Kidney epithelial cell (primary cell): ENCODE results near the gene CEP120. TPM values are rescaled to one million over a fixed set of nuclear protein-coding genes. Genes with fewer than 3 reads are reported as not detected.
"Not testable (repeated sequence)": the region's sequence is repeated elsewhere in the genome, so short reads cannot be mapped to it uniquely, and the experiment has no call there.

Experiments
- DNase-seq: peaks from one replicate; pipeline ENCODE4 v3.0.0-alpha.2; 2010; ENCODE audit warnings: low read depth
- H3K27me3 ChIP-seq: 2 replicates; pipeline ENCODE4 v1.6.0; 2011; ENCODE audit warnings: low read length; ENCODE audit not compliant: control insufficient read depth, insufficient read depth
- H3K36me3 ChIP-seq: 2 replicates; pipeline ENCODE4 v1.5.1; 2011; ENCODE audit warnings: low read length; ENCODE audit not compliant: control insufficient read depth, insufficient read depth
- H3K4me3 ChIP-seq: 2 replicates; pipeline ENCODE4 v1.5.1; 2011; ENCODE audit warnings: low read depth, mild to moderate bottlenecking, control low read depth, low read length
- total RNA-seq: library from RNA; depleted of rRNA; stranded (reverse); fragments of >200 nt; gene quantifications from 2 replicates; pipeline ENCODE4 v1.2.3, GENCODE V29; 2015
- TF ChIP-seq, protein P1 (sequence below): IDR thresholded peaks from 2 replicates; pipeline ENCODE4 v1.5.1; 2011; ENCODE audit warnings: mild to moderate bottlenecking, moderate library complexity, low read length, control low read depth, inconsistent platforms; ENCODE audit not compliant: insufficient read depth, poor library complexity, severe bottlenecking

CEP120 gene
- total RNA-seq, 1 donor from 2014 or later: 20.1 TPM

DNA sequence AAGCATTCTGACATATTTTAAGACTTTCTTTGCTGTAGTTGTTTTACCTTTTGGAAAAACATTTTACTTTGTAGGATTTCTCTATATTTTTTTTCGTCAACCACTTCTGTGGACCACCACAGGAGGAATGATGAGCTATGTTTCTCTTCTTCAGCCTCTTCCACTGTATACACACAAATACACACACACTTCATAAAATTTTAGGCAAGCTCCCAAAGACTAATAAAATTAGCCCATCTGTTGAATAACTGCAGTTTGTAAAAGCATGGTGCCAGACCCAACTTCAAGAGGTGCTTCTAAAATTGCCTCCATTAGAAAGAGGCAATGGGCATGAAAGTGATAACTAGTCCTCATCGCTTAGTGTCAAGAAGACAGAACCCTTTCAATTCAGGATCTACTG, 4.1 kb upstream of the CEP120 start:
- Histone ChIP-seq H3K4me3 (no peak overlapping the region), H3K27me3 (no peaks in the 10 kb centered on the region), H3K36me3 (no peaks in the 10 kb centered on the region)
- no peak for DNase-seq
- TF ChIP-seq, protein P1, sequence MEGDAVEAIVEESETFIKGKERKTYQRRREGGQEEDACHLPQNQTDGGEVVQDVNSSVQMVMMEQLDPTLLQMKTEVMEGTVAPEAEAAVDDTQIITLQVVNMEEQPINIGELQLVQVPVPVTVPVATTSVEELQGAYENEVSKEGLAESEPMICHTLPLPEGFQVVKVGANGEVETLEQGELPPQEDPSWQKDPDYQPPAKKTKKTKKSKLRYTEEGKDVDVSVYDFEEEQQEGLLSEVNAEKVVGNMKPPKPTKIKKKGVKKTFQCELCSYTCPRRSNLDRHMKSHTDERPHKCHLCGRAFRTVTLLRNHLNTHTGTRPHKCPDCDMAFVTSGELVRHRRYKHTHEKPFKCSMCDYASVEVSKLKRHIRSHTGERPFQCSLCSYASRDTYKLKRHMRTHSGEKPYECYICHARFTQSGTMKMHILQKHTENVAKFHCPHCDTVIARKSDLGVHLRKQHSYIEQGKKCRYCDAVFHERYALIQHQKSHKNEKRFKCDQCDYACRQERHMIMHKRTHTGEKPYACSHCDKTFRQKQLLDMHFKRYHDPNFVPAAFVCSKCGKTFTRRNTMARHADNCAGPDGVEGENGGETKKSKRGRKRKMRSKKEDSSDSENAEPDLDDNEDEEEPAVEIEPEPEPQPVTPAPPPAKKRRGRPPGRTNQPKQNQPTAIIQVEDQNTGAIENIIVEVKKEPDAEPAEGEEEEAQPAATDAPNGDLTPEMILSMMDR: no peak

DNA sequence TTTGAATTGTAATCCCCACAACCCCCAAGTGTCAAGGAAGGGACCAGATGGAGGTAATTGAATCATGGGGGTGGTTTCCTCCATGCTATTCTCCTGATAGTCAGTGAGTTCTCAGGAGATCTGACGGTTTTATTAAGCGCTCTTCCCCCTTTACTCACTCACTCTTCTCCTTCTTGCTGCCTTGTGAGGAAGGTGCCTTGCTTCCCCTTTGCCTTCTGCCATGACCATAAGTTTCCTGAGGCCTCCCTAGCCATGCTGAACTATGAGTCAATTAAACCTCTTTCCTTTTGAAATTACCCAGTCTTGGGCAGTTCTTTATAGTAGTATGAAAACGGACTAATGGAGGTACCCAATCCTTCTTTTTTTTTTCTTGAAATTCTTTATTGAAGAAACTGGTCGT, 2.2 kb upstream of the CEP120 start:
- Histone ChIP-seq H3K4me3 (no peak overlapping the region), H3K36me3 (no peaks in the 10 kb centered on the region), H3K27me3 (no peaks in the 10 kb centered on the region)
- TF ChIP-seq, protein P1: no peak
- DNase-seq: no peak

DNA sequence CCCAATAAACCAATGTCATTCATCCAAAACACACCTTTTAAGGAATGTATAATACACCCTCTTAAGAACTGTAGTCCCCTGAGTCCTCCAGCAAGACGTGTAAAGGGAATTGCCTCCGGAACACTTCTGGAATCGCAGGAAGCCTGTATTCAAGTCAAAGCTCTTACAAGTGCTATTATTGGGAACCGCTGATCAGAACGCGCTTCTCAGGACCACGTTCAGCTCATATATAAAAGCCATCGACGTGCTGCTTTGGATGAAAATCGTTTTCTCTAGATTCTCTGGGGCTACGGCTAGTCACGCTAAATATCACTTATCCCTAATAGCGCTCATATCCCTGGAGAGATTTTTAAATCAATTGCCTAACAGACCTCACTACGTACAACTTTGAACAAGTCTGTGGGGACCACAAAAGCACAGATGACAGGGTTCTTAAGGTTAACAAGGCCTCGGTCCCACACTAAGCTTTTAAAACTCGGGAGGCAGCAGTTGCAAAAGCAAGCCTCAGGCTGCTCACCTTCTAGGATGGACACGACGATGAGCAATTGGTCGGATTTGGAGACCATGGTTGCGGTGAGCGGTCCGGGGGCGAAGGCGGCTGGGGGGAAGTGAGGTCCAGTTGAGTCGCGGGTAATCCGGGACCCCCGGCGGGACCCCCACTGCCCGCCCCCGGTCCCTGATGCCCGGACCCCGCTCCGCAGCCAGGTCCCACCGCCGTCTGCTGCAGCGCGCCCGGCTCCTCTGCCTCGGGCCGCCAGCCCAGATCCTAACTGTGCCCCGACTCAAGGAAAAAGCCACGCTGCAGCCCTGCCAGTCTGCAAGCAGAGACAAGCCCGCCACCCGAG, 548 bp downstream of the CEP120 start:
- no peak for DNase-seq
- TF ChIP-seq, protein P1: no peak
- H3K36me3 ChIP-seq: no peaks in the 10 kb centered on the region
- H3K4me3 ChIP-seq: peak overlapping the region; percentile 79
- no peaks in the 10 kb centered on the region for H3K27me3 ChIP-seq

DNA sequence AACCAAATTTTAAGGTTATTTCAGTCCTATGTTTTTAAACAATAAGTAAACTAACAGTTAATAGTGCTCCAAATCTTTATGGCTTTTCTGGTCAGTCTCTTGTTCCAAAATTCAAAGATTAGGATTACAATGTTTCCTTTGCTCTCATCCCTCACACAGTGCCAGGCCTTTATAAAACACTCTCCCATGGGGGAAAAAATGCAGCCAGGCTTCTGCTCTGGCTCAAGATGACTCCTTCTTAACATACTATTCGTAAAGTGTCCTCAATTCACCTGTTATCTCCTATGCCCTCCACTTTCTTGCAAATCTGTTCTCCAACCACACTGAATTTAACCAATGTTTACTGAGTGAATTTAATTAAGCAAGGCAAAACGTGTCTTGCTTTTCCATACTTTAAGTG, 1.4 kb downstream of the CEP120 start:
- Histone ChIP-seq H3K4me3 (peak overlapping the region; percentile 79), H3K27me3 (no peaks in the 10 kb centered on the region), H3K36me3 (no peaks in the 10 kb centered on the region)
- no peak for DNase-seq
- TF ChIP-seq, protein P1: no peak

DNA sequence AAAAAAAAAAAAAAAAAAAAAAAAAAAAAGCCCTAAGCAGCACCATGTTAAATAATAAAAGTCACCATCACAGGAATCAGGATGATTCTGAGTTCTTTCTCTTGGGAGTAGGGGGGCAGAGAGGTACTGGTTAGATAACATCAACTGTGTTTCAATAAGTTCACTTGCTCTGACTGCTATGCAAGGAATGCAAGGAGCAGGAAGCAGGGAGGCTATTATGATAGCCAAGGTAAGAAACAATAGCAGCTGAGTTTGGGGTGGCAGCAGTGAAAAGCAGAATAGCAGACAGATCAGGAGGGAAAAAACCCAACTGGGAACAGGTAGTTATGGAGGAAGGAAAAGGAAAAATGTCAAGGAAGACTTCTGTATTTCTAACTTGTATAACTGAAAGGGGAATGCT, 8.2 kb downstream of the CEP120 start:
- TF ChIP-seq, protein P1: no peak
- Histone ChIP-seq H3K36me3 (no peaks in the 10 kb centered on the region), H3K4me3 (no peak overlapping the region), H3K27me3 (no peaks in the 10 kb centered on the region)
- no peak for DNase-seq

DNA sequence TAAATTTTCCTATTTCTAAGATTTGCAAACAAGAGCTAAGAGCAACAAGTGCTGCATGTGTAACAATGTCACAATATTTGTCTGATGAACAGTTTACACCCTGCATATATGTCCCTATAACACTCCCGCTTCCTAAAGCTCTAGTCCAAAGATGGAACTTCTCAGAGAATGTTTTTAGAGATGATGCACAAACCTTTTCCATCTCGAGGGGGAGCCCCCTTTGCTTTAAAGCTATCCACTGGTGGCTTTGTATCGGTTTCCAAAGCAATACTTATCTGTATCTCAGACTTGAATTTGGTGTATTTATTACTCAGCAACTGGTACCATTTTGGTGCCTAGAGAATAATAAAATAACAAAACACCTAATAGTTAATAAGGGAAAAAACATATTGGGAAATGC, 11.0 kb downstream of the CEP120 start:
- no peak overlapping the region for H3K4me3 ChIP-seq
- DNase-seq: no peak
- TF ChIP-seq, protein P1: no peak
- no peaks in the 10 kb centered on the region for H3K27me3 ChIP-seq
- no peaks in the 10 kb centered on the region for H3K36me3 ChIP-seq

DNA sequence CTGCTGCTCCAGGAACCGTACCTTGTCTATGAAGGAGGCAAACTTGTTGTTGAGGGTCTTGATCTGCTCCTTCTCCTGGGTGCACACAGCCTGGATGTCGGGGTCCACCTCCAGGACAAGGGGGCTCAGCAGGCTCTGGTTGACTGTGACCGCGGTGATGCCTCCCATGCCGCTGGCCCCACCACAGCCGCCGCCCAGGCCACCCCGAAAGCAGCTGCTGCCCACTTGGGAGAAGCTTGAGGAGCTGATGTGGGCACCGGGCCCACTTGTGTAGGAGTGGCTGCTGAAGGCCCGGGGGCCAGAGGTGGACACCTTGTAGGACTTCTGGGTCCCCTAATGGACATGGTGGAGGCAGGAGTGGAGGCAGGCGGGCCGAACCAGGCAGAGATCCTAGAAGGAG, 21.2 kb downstream of the CEP120 start:
- H3K27me3 ChIP-seq, DNase-seq, H3K4me3 ChIP-seq, H3K36me3 ChIP-seq: not testable (repeated sequence)
